WTC11 (cell line): ENCODE measurements around the gene PCBP3. TPM values are rescaled to one million over a fixed set of nuclear protein-coding genes. Genes with fewer than 3 reads are reported as not detected.

Source experiments
- ATAC-seq: fragments of 200-7000 bp; cut with Tn5 transposase; 2 replicates; pipeline ENCODE4 v1.10.0; 2021; ENCODE audit warnings: mild to moderate bottlenecking, moderate library complexity
- CTCF ChIA-PET: fragments of 300-600 bp; sonication (Branson Sonifier 250); formaldehyde crosslinking; loops from one replicate; lab custom pipeline; 2021; ENCODE audit warnings: antibody characterized with exemption; lab: Charles Lee
- POLR2A ChIA-PET: fragments of 350-600 bp; sonication (Branson Sonifier 250); formaldehyde crosslinking; loops from one replicate; lab custom pipeline; 2021; ENCODE audit warnings: antibody characterized with exemption; lab: Charles Lee
- DNase-seq: peaks from one replicate; pipeline ENCODE4 v3.0.0; 2021; ENCODE audit warnings: low spot score
- H3K27ac Mint-ChIP-seq: 2 replicates; pipeline ENCODE4 v1.8.0; 2021; ENCODE audit warnings: mixed read lengths
- H3K27me3 Mint-ChIP-seq: 2 replicates; pipeline ENCODE4 v1.8.0; 2021; ENCODE audit warnings: low read depth, mild to moderate bottlenecking, moderate library complexity, mixed read lengths
- H3K36me3 Mint-ChIP-seq: 2 replicates; pipeline ENCODE4 v1.8.0; 2021; ENCODE audit warnings: mixed read lengths
- H3K4me1 Mint-ChIP-seq: 2 replicates; pipeline ENCODE4 v1.8.0; 2022; ENCODE audit warnings: mixed read lengths
- H3K4me3 Mint-ChIP-seq: 2 replicates; pipeline ENCODE4 v1.8.0; 2021; ENCODE audit warnings: mild to moderate bottlenecking, moderate library complexity, mixed read lengths
- H3K9me3 Mint-ChIP-seq: 2 replicates; pipeline ENCODE4 v1.8.0; 2021; ENCODE audit warnings: mixed read lengths
- ATF1 ChIP-seq: sonication (generic); formaldehyde crosslinking; IDR thresholded peaks from 2 replicates; pipeline ENCODE4 v1.8.1; 2023; ENCODE audit warnings: mild to moderate bottlenecking, moderate library complexity, missing genetic modification reagents
- EMX1 ChIP-seq: fragments of 250-450 bp; sonication (Bioruptor Pico); IDR thresholded peaks from 2 replicates; pipeline ENCODE4 v1.8.0; 2021; ENCODE audit warnings: mild to moderate bottlenecking
- FOXP1 ChIP-seq: sonication (generic); formaldehyde crosslinking; IDR thresholded peaks from 2 replicates; pipeline ENCODE4 v1.8.0; 2022; ENCODE audit warnings: missing genetic modification reagents, mild to moderate bottlenecking, moderate library complexity, borderline replicate concordance
- NFE2L1 ChIP-seq: sonication (generic); formaldehyde crosslinking; IDR thresholded peaks from 2 replicates; pipeline ENCODE4 v1.8.1; 2023; ENCODE audit warnings: missing genetic modification reagents
- OVOL2 ChIP-seq: fragments of 250-450 bp; sonication (Bioruptor Pico); IDR thresholded peaks from 2 replicates; pipeline ENCODE4 v1.9.0; 2021; ENCODE audit warnings: mild to moderate bottlenecking, borderline replicate concordance
- RELA ChIP-seq: sonication (generic); formaldehyde crosslinking; IDR thresholded peaks from 2 replicates; pipeline ENCODE4 v1.8.1; 2022; ENCODE audit warnings: missing genetic modification reagents, mild to moderate bottlenecking, borderline replicate concordance
- TP53 ChIP-seq: sonication (generic); formaldehyde crosslinking; IDR thresholded peaks from 2 replicates; pipeline ENCODE4 v1.8.1; 2023; ENCODE audit warnings: mild to moderate bottlenecking, missing genetic modification reagents
- ZNF317 ChIP-seq: sonication (generic); formaldehyde crosslinking; IDR thresholded peaks from 2 replicates; pipeline ENCODE4 v1.8.1; 2023; ENCODE audit warnings: low read depth, mild to moderate bottlenecking, moderate library complexity, missing genetic modification reagents, borderline replicate concordance
- total RNA-seq: library from RNA; stranded (reverse); gene quantifications from 3 replicates; pipeline ENCODE4 v1.2.3, GENCODE V29; 2021
- TF ChIP-seq, protein P1 (sequence below): sonication (generic); formaldehyde crosslinking; IDR thresholded peaks from 2 replicates; pipeline ENCODE4 v1.8.1; 2023; ENCODE audit warnings: mild to moderate bottlenecking, missing genetic modification reagents, moderate library complexity
- TF ChIP-seq, protein P2 (sequence below): sonication (generic); formaldehyde crosslinking; IDR thresholded peaks from 2 replicates; pipeline ENCODE4 v1.8.1; 2023; ENCODE audit warnings: mild to moderate bottlenecking, missing genetic modification reagents
- TF ChIP-seq, protein P3 (sequence below): sonication (generic); formaldehyde crosslinking; IDR thresholded peaks from 2 replicates; pipeline ENCODE4 v1.8.1; 2023; ENCODE audit warnings: mild to moderate bottlenecking, missing genetic modification reagents, moderate library complexity
- TF ChIP-seq, protein P4 (sequence below): fragments of 250-450 bp; sonication (Bioruptor Pico); IDR thresholded peaks from 2 replicates; pipeline ENCODE4 v1.9.0; 2021; ENCODE audit warnings: mild to moderate bottlenecking
- TF ChIP-seq, protein P5 (sequence below): fragments of 250-450 bp; sonication (Bioruptor Pico); IDR thresholded peaks from 2 replicates; pipeline ENCODE4 v1.9.0; 2021; ENCODE audit warnings: mild to moderate bottlenecking
- TF ChIP-seq, protein P6 (sequence below): fragments of 200-600 bp; IDR thresholded peaks from 2 replicates; pipeline ENCODE4 v1.8.0; 2022; ENCODE audit warnings: antibody characterized with exemption
- TF ChIP-seq, protein P7 (sequence below): sonication (generic); formaldehyde crosslinking; conservative IDR thresholded peaks from 2 replicates; pipeline ENCODE4 v1.8.1; 2023; ENCODE audit warnings: mild to moderate bottlenecking, low read depth, missing genetic modification reagents, moderate library complexity

Gene PCBP3
- total RNA-seq, 1 experiment from 2014 or later = 8.5 TPM

DNA sequence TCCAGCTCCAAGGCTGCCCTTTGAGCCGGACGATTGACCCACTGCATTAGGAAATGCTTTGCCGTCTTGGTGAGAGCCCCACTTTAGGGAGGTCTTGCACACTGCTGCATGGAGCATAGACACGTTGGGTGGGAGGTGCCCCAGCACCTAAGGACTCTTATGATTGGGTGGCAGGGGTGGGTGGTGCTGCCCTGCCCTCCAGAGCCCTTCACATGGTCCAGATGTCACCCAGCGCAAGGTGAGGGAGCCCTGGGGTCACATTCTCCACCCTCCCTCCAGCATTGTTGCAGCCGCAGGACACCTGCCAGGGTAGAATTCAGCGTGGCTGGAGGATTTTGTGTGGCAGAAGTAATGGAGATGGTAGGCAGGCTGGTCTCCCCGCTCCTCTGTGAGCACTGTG is 200.7 kb downstream of the PCBP3 start:
- peaks cover 11% of the 10 kb centered on the region for H3K4me1 Mint-ChIP-seq
- CTCF ChIA-PET = no interaction called here
- POLR2A ChIA-PET = no interaction called here
- peaks cover 25% of the 10 kb centered on the region for H3K36me3 Mint-ChIP-seq
- H3K9me3 Mint-ChIP-seq = peaks cover 26% of the 10 kb centered on the region
- TF ChIP-seq, protein P1, sequence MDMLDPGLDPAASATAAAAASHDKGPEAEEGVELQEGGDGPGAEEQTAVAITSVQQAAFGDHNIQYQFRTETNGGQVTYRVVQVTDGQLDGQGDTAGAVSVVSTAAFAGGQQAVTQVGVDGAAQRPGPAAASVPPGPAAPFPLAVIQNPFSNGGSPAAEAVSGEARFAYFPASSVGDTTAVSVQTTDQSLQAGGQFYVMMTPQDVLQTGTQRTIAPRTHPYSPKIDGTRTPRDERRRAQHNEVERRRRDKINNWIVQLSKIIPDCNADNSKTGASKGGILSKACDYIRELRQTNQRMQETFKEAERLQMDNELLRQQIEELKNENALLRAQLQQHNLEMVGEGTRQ (CRISPR knock-in tag) = no peak
- TF ChIP-seq, protein P2, sequence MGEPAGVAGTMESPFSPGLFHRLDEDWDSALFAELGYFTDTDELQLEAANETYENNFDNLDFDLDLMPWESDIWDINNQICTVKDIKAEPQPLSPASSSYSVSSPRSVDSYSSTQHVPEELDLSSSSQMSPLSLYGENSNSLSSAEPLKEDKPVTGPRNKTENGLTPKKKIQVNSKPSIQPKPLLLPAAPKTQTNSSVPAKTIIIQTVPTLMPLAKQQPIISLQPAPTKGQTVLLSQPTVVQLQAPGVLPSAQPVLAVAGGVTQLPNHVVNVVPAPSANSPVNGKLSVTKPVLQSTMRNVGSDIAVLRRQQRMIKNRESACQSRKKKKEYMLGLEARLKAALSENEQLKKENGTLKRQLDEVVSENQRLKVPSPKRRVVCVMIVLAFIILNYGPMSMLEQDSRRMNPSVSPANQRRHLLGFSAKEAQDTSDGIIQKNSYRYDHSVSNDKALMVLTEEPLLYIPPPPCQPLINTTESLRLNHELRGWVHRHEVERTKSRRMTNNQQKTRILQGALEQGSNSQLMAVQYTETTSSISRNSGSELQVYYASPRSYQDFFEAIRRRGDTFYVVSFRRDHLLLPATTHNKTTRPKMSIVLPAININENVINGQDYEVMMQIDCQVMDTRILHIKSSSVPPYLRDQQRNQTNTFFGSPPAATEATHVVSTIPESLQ (CRISPR knock-in tag) = no peak
- no peak for TF ChIP-seq OVOL2 (CRISPR knock-in tag)
- H3K27ac Mint-ChIP-seq = no peak overlapping the region
- H3K27me3 Mint-ChIP-seq = peaks cover 3% of the 10 kb centered on the region; the same call in 1 of the 2 replicates
- no peak for DNase-seq
- H3K4me3 Mint-ChIP-seq = no peak overlapping the region
- ATAC-seq = no peak

DNA sequence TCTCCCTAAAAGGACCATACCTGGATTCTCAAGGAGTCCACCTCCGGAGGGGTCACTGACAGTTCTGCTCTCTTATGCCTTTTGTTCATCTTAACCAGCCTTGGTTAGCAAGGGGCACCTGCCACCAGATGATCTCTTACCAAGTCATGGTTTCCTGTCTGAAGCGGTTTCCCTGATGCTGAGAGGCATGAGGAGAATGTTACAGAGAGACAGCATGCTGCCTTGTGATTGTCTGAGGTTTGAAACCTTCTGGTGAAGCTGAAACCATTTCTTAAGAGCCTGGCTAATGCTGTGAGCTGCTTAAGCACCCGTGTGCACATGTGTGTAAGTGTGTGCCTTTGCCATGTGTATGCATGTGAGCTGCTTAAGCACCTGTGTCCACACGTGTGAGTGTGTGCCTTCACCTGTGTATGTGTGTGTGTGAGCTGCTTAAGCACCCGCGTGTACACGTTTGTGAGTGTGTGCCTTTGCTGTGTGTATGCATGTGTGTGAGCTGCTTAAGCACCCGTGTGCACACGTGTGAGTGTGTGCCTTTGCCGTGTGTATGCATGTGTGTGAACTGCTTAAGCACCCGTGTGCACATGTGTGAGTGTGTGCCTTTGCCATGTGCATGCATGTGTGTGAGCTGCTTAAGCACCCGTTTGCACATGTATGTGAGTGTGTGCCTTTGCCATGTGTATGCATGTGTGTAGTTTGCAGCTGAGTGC is 201.7 kb downstream of the PCBP3 start:
- TF ChIP-seq RELA (CRISPR knock-in tag) = no peak
- TF ChIP-seq, protein P3, sequence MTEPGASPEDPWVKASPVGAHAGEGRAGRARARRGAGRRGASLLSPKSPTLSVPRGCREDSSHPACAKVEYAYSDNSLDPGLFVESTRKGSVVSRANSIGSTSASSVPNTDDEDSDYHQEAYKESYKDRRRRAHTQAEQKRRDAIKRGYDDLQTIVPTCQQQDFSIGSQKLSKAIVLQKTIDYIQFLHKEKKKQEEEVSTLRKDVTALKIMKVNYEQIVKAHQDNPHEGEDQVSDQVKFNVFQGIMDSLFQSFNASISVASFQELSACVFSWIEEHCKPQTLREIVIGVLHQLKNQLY (CRISPR knock-in tag) = no peak
- TF ChIP-seq FOXP1 (CRISPR knock-in tag) = 0 out of 2 replicates have a peak, but pooled peaks have one; percentile 54
- TF ChIP-seq NFE2L1 = 0 out of 2 replicates have a peak, but pooled peaks have one; percentile 22
- TF ChIP-seq, protein P4, sequence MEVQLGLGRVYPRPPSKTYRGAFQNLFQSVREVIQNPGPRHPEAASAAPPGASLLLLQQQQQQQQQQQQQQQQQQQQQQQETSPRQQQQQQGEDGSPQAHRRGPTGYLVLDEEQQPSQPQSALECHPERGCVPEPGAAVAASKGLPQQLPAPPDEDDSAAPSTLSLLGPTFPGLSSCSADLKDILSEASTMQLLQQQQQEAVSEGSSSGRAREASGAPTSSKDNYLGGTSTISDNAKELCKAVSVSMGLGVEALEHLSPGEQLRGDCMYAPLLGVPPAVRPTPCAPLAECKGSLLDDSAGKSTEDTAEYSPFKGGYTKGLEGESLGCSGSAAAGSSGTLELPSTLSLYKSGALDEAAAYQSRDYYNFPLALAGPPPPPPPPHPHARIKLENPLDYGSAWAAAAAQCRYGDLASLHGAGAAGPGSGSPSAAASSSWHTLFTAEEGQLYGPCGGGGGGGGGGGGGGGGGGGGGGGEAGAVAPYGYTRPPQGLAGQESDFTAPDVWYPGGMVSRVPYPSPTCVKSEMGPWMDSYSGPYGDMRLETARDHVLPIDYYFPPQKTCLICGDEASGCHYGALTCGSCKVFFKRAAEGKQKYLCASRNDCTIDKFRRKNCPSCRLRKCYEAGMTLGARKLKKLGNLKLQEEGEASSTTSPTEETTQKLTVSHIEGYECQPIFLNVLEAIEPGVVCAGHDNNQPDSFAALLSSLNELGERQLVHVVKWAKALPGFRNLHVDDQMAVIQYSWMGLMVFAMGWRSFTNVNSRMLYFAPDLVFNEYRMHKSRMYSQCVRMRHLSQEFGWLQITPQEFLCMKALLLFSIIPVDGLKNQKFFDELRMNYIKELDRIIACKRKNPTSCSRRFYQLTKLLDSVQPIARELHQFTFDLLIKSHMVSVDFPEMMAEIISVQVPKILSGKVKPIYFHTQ (CRISPR knock-in tag) = no peak
- TF ChIP-seq ATF1 = no peak
- Mint-ChIP-seq H3K27ac (no peak overlapping the region), H3K4me1 (0 out of 2 replicates have a peak, but pooled peaks cover 7% of the 10 kb centered on the region), H3K4me3 (no peak overlapping the region), H3K27me3 (peaks cover 3% of the 10 kb centered on the region; the same call in 1 of the 2 replicates), H3K36me3 (peaks cover 21% of the 10 kb centered on the region), H3K9me3 (peaks cover 22% of the 10 kb centered on the region)
- ATAC-seq (no peak), DNase-seq (no peak)
- ChIA-PET CTCF (interaction anchor here (2.4 kb wide), 1 partner anchor 35 kb away, joined by 9 read pairs; no protein-coding TSS in a partner anchor), POLR2A (no interaction called here)

DNA sequence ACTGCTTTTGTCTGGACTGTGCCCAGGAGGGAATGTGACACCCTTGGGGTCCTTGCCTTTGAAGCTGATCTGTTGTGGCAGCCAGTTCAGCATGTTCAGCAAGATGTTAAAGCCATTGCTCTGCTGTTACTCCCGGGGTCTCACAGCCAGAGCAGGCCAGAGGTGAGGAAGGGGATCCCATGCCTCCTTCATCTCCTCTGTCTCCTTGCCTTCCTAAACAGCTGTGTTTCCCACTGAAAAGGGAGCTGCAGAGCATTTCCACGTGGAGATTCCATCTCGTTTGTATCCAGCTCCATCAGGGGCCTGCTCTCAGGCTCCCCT is 202.2 kb downstream of the PCBP3 start:
- Mint-ChIP-seq H3K9me3 (peaks cover 19% of the 10 kb centered on the region), H3K27me3 (peaks cover 3% of the 10 kb centered on the region; the same call in 1 of the 2 replicates), H3K4me3 (no peak overlapping the region), H3K36me3 (peaks cover 18% of the 10 kb centered on the region), H3K27ac (no peak overlapping the region), H3K4me1 (0 out of 2 replicates have a peak, but pooled peaks cover 7% of the 10 kb centered on the region)
- CTCF ChIA-PET = interaction anchor here (0.7 to 2.4 kb wide), 4 partner anchors 9 to 78 kb away, joined by 3 to 9 read pairs (median 3); no protein-coding TSS in a partner anchor
- DNase-seq = no peak
- no peak for ATAC-seq
- POLR2A ChIA-PET = no interaction called here
- TF ChIP-seq RELA (CRISPR knock-in tag) (no peak), EMX1 (CRISPR knock-in tag) (no peak), ZNF317 (no peak), TP53 (CRISPR knock-in tag) (no peak), NFE2L1 (no peak)
- TF ChIP-seq, protein P5, sequence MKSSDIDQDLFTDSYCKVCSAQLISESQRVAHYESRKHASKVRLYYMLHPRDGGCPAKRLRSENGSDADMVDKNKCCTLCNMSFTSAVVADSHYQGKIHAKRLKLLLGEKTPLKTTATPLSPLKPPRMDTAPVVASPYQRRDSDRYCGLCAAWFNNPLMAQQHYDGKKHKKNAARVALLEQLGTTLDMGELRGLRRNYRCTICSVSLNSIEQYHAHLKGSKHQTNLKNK (CRISPR knock-in tag) = no peak
- TF ChIP-seq, protein P6, sequence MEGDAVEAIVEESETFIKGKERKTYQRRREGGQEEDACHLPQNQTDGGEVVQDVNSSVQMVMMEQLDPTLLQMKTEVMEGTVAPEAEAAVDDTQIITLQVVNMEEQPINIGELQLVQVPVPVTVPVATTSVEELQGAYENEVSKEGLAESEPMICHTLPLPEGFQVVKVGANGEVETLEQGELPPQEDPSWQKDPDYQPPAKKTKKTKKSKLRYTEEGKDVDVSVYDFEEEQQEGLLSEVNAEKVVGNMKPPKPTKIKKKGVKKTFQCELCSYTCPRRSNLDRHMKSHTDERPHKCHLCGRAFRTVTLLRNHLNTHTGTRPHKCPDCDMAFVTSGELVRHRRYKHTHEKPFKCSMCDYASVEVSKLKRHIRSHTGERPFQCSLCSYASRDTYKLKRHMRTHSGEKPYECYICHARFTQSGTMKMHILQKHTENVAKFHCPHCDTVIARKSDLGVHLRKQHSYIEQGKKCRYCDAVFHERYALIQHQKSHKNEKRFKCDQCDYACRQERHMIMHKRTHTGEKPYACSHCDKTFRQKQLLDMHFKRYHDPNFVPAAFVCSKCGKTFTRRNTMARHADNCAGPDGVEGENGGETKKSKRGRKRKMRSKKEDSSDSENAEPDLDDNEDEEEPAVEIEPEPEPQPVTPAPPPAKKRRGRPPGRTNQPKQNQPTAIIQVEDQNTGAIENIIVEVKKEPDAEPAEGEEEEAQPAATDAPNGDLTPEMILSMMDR = no peak
- TF ChIP-seq, protein P7, sequence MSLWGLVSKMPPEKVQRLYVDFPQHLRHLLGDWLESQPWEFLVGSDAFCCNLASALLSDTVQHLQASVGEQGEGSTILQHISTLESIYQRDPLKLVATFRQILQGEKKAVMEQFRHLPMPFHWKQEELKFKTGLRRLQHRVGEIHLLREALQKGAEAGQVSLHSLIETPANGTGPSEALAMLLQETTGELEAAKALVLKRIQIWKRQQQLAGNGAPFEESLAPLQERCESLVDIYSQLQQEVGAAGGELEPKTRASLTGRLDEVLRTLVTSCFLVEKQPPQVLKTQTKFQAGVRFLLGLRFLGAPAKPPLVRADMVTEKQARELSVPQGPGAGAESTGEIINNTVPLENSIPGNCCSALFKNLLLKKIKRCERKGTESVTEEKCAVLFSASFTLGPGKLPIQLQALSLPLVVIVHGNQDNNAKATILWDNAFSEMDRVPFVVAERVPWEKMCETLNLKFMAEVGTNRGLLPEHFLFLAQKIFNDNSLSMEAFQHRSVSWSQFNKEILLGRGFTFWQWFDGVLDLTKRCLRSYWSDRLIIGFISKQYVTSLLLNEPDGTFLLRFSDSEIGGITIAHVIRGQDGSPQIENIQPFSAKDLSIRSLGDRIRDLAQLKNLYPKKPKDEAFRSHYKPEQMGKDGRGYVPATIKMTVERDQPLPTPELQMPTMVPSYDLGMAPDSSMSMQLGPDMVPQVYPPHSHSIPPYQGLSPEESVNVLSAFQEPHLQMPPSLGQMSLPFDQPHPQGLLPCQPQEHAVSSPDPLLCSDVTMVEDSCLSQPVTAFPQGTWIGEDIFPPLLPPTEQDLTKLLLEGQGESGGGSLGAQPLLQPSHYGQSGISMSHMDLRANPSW = no peak
